ENCODE measurements around the gene FBLN2.

DNA sequence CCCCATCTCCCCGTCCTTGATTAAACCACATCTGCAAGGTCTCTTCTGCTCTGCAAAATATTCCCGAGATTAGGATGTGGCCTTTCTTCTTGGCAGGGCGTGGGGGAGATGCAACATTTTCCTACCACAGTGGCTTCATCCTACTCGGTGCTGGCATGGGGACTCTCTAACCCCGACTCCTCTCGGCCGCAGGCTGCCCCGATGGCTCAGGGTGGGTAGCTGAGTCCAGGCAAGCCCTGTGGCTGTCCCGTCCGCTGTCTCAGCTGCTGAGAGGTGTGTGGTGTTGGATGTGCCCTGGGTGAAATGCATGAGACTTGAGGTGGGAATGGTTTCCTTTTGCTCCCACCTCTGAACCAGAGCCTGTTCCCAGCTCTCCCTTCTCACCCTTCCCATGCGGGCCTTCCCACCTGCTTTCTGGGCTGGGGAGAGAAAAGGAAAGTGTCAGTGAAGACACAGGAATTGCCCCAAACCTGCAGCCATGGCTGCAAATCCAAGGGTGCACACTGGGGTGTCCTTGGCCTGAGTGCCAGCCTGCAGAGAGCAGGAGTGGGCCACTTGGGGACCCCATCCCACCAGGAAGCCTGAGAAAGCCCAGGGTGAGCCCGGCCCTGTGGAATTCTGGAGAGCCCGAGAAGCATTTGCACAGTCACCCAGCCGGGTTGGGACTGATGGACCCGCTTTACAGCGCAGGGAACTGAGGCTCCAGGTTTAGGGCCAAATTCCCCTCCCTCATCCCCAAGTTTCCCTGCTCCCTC lies 115.0 kb downstream of the FBLN2 start:
- no peak for TF ChIP-seq SMAD3 (CRISPR knock-in tag; IDR thresholded peaks at IDR 0.05)
- TF ChIP-seq, protein P1, sequence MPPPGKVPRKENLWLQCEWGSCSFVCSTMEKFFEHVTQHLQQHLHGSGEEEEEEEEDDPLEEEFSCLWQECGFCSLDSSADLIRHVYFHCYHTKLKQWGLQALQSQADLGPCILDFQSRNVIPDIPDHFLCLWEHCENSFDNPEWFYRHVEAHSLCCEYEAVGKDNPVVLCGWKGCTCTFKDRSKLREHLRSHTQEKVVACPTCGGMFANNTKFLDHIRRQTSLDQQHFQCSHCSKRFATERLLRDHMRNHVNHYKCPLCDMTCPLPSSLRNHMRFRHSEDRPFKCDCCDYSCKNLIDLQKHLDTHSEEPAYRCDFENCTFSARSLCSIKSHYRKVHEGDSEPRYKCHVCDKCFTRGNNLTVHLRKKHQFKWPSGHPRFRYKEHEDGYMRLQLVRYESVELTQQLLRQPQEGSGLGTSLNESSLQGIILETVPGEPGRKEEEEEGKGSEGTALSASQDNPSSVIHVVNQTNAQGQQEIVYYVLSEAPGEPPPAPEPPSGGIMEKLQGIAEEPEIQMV (CRISPR knock-in tag; IDR thresholded peaks at IDR 0.05; ENCODE audit: low read depth), result no peak
- TF ChIP-seq TARDBP (CRISPR knock-in tag; IDR thresholded peaks at IDR 0.05), result no peak
- no peak for TF ChIP-seq RNF2 (conservative IDR thresholded peaks at IDR 0.05; ENCODE audit: low read depth)
- TF ChIP-seq RELA (CRISPR knock-in tag; IDR thresholded peaks at IDR 0.05), result no peak
- TF ChIP-seq ZFX (CRISPR knock-in tag; IDR thresholded peaks at IDR 0.05; ENCODE audit: low read depth), result no peak
- TF ChIP-seq ZNF839 (CRISPR knock-in tag; IDR thresholded peaks at IDR 0.05; ENCODE audit: borderline replicate concordance), result no peak
- no peak for TF ChIP-seq ZNF251 (CRISPR knock-in tag; IDR thresholded peaks at IDR 0.05)
- TF ChIP-seq SUZ12 (IDR thresholded peaks at IDR 0.05; ENCODE audit: low read depth, low read length), result no peak
- no peak for TF ChIP-seq ZNF629 (CRISPR knock-in tag; conservative IDR thresholded peaks at IDR 0.05)
- TF ChIP-seq NBN (conservative IDR thresholded peaks at IDR 0.05), result no peak
- TF ChIP-seq, protein P2, sequence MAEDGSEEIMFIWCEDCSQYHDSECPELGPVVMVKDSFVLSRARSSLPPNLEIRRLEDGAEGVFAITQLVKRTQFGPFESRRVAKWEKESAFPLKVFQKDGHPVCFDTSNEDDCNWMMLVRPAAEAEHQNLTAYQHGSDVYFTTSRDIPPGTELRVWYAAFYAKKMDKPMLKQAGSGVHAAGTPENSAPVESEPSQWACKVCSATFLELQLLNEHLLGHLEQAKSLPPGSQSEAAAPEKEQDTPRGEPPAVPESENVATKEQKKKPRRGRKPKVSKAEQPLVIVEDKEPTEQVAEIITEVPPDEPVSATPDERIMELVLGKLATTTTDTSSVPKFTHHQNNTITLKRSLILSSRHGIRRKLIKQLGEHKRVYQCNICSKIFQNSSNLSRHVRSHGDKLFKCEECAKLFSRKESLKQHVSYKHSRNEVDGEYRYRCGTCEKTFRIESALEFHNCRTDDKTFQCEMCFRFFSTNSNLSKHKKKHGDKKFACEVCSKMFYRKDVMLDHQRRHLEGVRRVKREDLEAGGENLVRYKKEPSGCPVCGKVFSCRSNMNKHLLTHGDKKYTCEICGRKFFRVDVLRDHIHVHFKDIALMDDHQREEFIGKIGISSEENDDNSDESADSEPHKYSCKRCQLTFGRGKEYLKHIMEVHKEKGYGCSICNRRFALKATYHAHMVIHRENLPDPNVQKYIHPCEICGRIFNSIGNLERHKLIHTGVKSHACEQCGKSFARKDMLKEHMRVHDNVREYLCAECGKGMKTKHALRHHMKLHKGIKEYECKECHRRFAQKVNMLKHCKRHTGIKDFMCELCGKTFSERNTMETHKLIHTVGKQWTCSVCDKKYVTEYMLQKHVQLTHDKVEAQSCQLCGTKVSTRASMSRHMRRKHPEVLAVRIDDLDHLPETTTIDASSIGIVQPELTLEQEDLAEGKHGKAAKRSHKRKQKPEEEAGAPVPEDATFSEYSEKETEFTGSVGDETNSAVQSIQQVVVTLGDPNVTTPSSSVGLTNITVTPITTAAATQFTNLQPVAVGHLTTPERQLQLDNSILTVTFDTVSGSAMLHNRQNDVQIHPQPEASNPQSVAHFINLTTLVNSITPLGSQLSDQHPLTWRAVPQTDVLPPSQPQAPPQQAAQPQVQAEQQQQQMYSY (CRISPR knock-in tag; IDR thresholded peaks at IDR 0.05), result no peak

Data from HepG2 (cell line).